K562 (cell line): ENCODE measurements around the gene ANO4.

Experiments
- ELF2 ChIP-seq: fragments of 250-450 bp; sonication (Bioruptor Pico); IDR thresholded peaks from 2 replicates; pipeline ENCODE4 v1.5.0; 2021; ENCODE audit warnings: mild to moderate bottlenecking
- EP300 ChIP-seq: IDR thresholded peaks from 2 replicates; pipeline ENCODE4 v1.6.1; 2012; ENCODE audit warnings: low read length, improper control_type of control experiment
- FOXA1 ChIP-seq: fragments of 450-650 bp; IDR thresholded peaks from 2 replicates; pipeline ENCODE4 v1.6.1; 2016; ENCODE audit warnings: mild to moderate bottlenecking, borderline replicate concordance
- MAX ChIP-seq: sonication (generic); formaldehyde crosslinking; IDR thresholded peaks from 2 replicates; pipeline ENCODE4 v1.9.0; 2022; ENCODE audit warnings: mild to moderate bottlenecking, missing genetic modification reagents
- MAZ ChIP-seq, 2 experiments: fragments of 450-650 bp in 1 of 2; sonication (generic) in 1 of 2; formaldehyde crosslinking; IDR thresholded peaks in 1 of 2; conservative IDR thresholded peaks in 1 of 2; 2 replicates each; pipeline versions ENCODE4 v1.4.0 to v1.5.0; 2020; ENCODE audit warnings: mild to moderate bottlenecking in 1 of 2, missing genetic modification reagents in 1 of 2
- ZNF512 ChIP-seq: IDR thresholded peaks from 2 replicates; pipeline ENCODE4 v1.6.1; 2016; ENCODE audit warnings: missing genetic modification characterization, missing compliant biosample characterization
- TF ChIP-seq, protein P1 (sequence below), 2 experiments: fragments of 450-650 bp; IDR thresholded peaks; 2 replicates each; pipeline ENCODE4 v1.6.1; 2016
- TF ChIP-seq, protein P2 (sequence below), 2 experiments: fragments of 200-800 bp in 1 of 2; sonication (Bioruptor generic) in 1 of 2; sonication (generic) in 1 of 2; formaldehyde crosslinking in 1 of 2; IDR thresholded peaks in 1 of 2; conservative IDR thresholded peaks in 1 of 2; 2 replicates each; pipeline versions ENCODE4 v1.5.0 to v1.6.1; 2016 to 2020; ENCODE audit warnings: missing compliant biosample characterization in 1 of 2, missing genetic modification characterization in 1 of 2, missing genetic modification reagents in 1 of 2
- TF ChIP-seq, protein P3 (sequence below), 3 experiments: IDR thresholded peaks in 2 of 3; conservative IDR thresholded peaks in 1 of 3; 2 replicates each; pipeline ENCODE4 v1.5.1; 2011 to 2012; ENCODE audit warnings: low read length in 3 of 3, mild to moderate bottlenecking in 3 of 3, control low read depth in 2 of 3, improper control_type of control experiment in 1 of 3, inconsistent platforms in 1 of 3, low read depth in 1 of 3, mixed read lengths in 1 of 3, moderate library complexity in 1 of 3; ENCODE audit not compliant: insufficient read depth in 2 of 3

- TF ChIP-seq MAZ (CRISPR knock-in tag; conservative IDR thresholded peaks at IDR 0.05 in 1 of 2, IDR thresholded peaks at IDR 0.05 in 1 of 2) (no peak), MAX (no peak), ZNF512 (tag) (no peak), ELF2 (CRISPR knock-in tag) (no peak), FOXA1 (no peak), EP300 (no peak)
- TF ChIP-seq, protein P1, sequence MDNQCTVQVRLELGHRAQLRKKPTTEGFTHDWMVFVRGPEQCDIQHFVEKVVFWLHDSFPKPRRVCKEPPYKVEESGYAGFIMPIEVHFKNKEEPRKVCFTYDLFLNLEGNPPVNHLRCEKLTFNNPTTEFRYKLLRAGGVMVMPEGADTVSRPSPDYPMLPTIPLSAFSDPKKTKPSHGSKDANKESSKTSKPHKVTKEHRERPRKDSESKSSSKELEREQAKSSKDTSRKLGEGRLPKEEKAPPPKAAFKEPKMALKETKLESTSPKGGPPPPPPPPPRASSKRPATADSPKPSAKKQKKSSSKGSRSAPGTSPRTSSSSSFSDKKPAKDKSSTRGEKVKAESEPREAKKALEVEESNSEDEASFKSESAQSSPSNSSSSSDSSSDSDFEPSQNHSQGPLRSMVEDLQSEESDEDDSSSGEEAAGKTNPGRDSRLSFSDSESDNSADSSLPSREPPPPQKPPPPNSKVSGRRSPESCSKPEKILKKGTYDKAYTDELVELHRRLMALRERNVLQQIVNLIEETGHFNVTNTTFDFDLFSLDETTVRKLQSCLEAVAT (IDR thresholded peaks at IDR 0.05) = no peak
- TF ChIP-seq, protein P2, sequence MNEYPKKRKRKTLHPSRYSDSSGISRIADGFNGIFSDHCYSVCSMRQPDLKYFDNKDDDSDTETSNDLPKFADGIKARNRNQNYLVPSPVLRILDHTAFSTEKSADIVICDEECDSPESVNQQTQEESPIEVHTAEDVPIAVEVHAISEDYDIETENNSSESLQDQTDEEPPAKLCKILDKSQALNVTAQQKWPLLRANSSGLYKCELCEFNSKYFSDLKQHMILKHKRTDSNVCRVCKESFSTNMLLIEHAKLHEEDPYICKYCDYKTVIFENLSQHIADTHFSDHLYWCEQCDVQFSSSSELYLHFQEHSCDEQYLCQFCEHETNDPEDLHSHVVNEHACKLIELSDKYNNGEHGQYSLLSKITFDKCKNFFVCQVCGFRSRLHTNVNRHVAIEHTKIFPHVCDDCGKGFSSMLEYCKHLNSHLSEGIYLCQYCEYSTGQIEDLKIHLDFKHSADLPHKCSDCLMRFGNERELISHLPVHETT (CRISPR knock-in tag; conservative IDR thresholded peaks at IDR 0.05 in 1 of 2, IDR thresholded peaks at IDR 0.05 in 1 of 2) = no peak
- TF ChIP-seq, protein P3, sequence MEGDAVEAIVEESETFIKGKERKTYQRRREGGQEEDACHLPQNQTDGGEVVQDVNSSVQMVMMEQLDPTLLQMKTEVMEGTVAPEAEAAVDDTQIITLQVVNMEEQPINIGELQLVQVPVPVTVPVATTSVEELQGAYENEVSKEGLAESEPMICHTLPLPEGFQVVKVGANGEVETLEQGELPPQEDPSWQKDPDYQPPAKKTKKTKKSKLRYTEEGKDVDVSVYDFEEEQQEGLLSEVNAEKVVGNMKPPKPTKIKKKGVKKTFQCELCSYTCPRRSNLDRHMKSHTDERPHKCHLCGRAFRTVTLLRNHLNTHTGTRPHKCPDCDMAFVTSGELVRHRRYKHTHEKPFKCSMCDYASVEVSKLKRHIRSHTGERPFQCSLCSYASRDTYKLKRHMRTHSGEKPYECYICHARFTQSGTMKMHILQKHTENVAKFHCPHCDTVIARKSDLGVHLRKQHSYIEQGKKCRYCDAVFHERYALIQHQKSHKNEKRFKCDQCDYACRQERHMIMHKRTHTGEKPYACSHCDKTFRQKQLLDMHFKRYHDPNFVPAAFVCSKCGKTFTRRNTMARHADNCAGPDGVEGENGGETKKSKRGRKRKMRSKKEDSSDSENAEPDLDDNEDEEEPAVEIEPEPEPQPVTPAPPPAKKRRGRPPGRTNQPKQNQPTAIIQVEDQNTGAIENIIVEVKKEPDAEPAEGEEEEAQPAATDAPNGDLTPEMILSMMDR (IDR thresholded peaks at IDR 0.05 in 2 of 3, conservative IDR thresholded peaks at IDR 0.05 in 1 of 3; ENCODE audit: insufficient read depth in 2 of 3, low read depth in 1 of 3, low read length in 3 of 3) = no peak
Observed at GRCh38 chr12:100867639-100868393, 73.2 kb downstream of the ANO4 start.
